ENCODE data around the gene MISP3.

The MISP3 gene

GRCh38 chr19:14122924-14123323 lies 50.3 kb downstream of the MISP3 start:
- DNase-seq (ENCODE audit: low read depth) = no peak
